CD4-positive, alpha-beta T cell treated with Interleukin-12 subunit alpha and Interleukin-12 subunit beta, for 1 hour (primary cell): ENCODE results near the gene HSPA6.
"Not testable (repeated sequence)": the region's sequence is repeated elsewhere in the genome, so short reads cannot be mapped to it uniquely, and the experiment has no call there.

Source experiments
- DNase-seq: peaks from one replicate; pipeline ENCODE4 v3.0.0-alpha.2; 2020

The HSPA6 gene

GRCh38 chr1:161505686-161506085 lies 18.7 kb upstream of the HSPA6 start:
- DNase-seq, result no peak

- no peak for DNase-seq
Observed at GRCh38 chr1:161506336-161507223, 17.8 kb upstream of the HSPA6 start.

GRCh38 chr1:161510477-161510876 lies 13.9 kb upstream of the HSPA6 start:
- DNase-seq, result no peak

GRCh38 chr1:161511018-161511755 lies 13.2 kb upstream of the HSPA6 start:
- DNase-seq, result no peak

- no peak for DNase-seq
Observed at GRCh38 chr1:161511756-161512060, 12.6 kb upstream of the HSPA6 start.

- not testable (repeated sequence) for DNase-seq
Observed at GRCh38 chr1:161512636-161513447, 11.5 kb upstream of the HSPA6 start.

GRCh38 chr1:161513448-161513780 lies 10.9 kb upstream of the HSPA6 start:
- not testable (repeated sequence) for DNase-seq

GRCh38 chr1:161513953-161514352 lies 10.4 kb upstream of the HSPA6 start:
- DNase-seq, result not testable (repeated sequence)

GRCh38 chr1:161523041-161523816 lies 1.1 kb upstream of the HSPA6 start:
- DNase-seq, result not testable (repeated sequence)

GRCh38 chr1:161524742-161525291 lies 477 bp downstream of the HSPA6 start:
- not testable (repeated sequence) for DNase-seq

GRCh38 chr1:161525321-161525720 lies 981 bp downstream of the HSPA6 start:
- not testable (repeated sequence) for DNase-seq

GRCh38 chr1:161525918-161526317 lies 1.6 kb downstream of the HSPA6 start:
- not testable (repeated sequence) for DNase-seq

- not testable (repeated sequence) for DNase-seq
Observed at GRCh38 chr1:161528550-161528949, 4.2 kb downstream of the HSPA6 start.

- not testable (repeated sequence) for DNase-seq
Observed at GRCh38 chr1:161529463-161530104, 5.2 kb downstream of the HSPA6 start.

- DNase-seq, result peak; percentile 83
Observed at GRCh38 chr1:161530158-161530557, 5.8 kb downstream of the HSPA6 start.

GRCh38 chr1:161530671-161531641 lies 6.6 kb downstream of the HSPA6 start:
- peak; percentile 94 for DNase-seq

GRCh38 chr1:161531986-161532643 lies 7.8 kb downstream of the HSPA6 start:
- DNase-seq, result no peak

- not testable (repeated sequence) for DNase-seq
Observed at GRCh38 chr1:161532644-161533567, 8.6 kb downstream of the HSPA6 start.
